HG02798 (cell line): ENCODE data around the gene MRPS24.
"Not testable (repeated sequence)": the region's sequence is repeated elsewhere in the genome, so short reads cannot be mapped to it uniquely, and the experiment has no call there.

Experiments
- ATAC-seq: cut with Tn5 transposase; IDR thresholded peaks from one replicate; pipeline ENCODE4 v1.9.1; 2021; ENCODE audit warnings: mild to moderate bottlenecking; ENCODE audit not compliant: unreplicated experiment, poor library complexity

Gene MRPS24

GRCh38 chr7:43844257-43844656, 25.1 kb downstream of the MRPS24 start:
- ATAC-seq = no peak

DNA sequence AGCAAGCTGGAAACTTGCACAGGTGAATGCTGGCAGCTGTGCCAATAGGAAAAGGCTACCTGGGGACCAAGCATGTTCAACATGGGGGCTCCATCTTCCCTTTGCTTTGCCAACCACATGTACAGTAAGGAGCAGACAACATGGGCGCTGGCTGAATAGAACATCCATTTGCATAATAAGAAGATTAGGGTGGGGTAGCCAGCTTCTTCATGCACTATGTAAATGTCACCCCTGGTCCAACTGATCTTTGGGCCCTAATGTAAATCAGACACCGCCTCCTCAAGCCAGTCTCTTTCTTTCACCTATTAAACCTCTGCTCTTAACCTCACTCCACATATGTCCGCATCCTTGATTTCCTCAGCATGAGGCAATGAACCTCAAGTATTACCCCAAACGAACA, 26.0 kb downstream of the MRPS24 start:
- no peak for ATAC-seq

GRCh38 chr7:43838201-43838658, 31.1 kb downstream of the MRPS24 start:
- no peak for ATAC-seq

DNA sequence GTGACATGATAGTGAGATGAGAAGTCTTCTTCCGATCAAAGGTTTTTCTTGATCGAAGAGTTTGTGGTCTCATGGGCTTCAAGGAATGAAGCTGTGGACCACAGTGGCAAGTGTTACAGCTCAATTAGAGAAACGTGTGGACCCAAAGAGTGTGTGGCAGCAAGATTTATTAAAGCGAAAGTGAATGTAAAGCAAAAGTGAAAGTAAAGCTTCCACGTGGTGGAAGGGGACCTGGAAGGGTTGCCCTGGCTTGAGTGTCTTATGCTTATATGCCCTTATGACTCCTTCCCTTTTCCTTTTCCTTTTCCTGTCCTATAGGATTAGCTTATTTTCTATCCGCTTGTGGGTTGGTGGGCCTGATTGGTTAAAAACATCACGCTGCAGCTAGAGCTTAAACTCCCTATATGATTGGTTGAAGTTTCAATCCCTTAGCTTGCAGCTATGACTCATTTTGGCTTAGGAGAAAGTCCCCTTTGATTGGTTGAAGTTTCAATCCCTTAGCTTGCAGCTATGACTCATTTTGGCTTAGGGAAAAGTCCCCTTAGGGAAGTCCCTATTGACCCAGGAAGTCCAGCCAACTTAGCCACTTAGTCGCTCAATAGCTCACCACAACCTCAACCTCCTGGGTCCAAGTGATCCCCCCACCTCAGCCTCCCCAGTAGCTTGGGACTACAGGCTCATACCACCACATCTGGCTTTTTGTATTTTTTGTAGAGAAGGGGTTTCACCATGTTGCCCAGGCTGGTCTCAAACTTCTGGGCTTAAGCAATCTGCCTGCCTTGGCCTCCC, 34.7 kb downstream of the MRPS24 start:
- peak; percentile 57 for ATAC-seq

DNA sequence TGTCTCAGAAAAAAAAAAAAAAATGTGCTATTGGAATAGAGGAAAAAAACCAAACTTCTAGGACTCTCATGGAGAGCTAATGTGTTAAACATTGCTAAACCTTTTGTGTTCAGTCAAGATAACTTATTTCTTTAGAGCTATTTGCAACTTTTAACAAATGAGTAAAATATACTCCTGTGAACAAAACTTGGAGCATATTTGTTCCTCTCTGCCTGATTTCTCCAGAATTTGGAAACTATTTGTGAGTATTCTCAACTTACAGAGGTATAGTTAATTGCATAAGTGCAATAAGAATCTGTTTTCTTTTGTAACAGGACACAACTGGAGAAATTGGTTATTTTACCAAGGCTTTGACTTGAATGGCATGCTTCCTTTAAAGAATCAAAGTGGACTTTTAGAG, 38.4 kb downstream of the MRPS24 start:
- ATAC-seq = not testable (repeated sequence)

DNA sequence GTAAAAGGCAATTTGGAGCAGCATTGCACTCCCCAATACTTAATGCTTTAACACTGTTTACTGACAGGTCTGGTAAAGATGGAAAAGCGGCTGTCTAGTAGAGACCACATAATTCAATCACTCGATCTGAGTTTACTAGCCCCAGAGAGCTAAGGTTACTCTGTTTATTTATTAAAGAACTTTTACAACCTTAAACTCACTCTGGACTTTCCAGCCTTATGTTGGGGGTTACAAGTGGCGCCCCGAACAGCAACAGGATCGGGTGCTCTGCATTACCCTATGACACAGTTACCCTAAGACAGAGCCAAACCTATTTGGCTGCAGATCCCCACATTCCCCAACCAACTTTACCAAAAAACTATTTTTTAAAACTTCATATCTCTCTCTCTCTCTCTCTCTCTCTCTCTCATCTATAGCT, 43.9 kb downstream of the MRPS24 start:
- ATAC-seq = no peak

- ATAC-seq = no peak
Observed at GRCh38 chr7:43824963-43825362, 44.4 kb downstream of the MRPS24 start.

DNA sequence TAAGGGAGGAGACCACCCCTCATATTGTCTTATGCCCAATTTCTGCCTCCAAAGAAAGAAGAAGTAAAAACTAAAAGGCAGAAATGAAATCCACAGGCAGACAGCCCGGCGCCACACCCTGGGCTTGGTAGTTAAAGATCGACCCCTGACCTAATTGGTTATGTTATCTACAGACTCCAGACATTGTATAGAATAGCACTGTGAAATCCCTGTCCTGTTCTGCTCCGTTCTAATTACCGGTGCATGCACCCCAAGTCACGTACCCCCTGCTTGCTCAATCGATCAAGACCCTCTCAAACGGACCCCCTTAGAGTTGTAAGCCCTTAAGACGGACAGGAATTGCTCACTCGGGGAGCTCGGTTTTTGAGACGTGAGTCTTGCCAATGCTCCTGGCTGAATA, 44.8 kb downstream of the MRPS24 start:
- ATAC-seq = not testable (repeated sequence)

- ATAC-seq = no peak
Observed at GRCh38 chr7:43823941-43824340, 45.4 kb downstream of the MRPS24 start.

DNA sequence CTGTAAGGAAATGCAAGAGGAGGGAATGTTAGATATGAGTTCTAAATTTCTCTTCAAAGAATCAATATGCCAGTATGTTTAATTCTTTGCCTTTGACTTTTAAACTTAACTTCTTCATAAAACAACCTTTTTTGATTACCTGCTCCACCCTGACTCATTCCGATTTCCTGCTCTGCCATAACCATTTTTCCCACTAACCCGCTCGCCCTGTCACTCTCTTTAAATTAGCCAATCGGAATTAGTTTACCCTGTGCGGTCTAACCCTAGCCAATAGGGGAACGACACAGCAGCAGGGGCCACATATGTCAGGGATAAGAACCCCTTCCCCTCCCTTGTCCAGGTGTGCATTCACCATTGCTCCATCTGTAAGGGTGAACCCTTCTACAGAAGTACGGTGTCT, 45.9 kb downstream of the MRPS24 start:
- not testable (repeated sequence) for ATAC-seq
